Activated T-helper 2 cell treated with anti-CD3 and anti-CD28 coated beads, Interferon-gamma antibody, Interleukin-2, Interleukin-4, amounts not matched to agents 10 μg/mL and 5 μg/mL and 100 μg/mL, durations not matched to agents 14 hours and 24 hours and 36 hours (primary cell): ENCODE results near the gene CMSS1. TPM values are rescaled to one million over a fixed set of nuclear protein-coding genes. Genes with fewer than 3 reads are reported as not detected.
"Not testable (repeated sequence)": the region's sequence is repeated elsewhere in the genome, so short reads cannot be mapped to it uniquely, and the experiment has no call there.

ENCODE experiments used
- DNase-seq: peaks from one replicate; pipeline ENCODE4 v3.0.0; 2021; ENCODE audit warnings: low spot score
- H3K27ac Mint-ChIP-seq: one replicate; pipeline ENCODE4 v1.8.0; 2021; ENCODE audit warnings: mixed read lengths
- H3K27me3 Mint-ChIP-seq: one replicate; pipeline ENCODE4 v1.8.0; 2021; ENCODE audit warnings: low read depth, mixed read lengths
- H3K36me3 Mint-ChIP-seq: one replicate; pipeline ENCODE4 v1.8.0; 2021; ENCODE audit warnings: low read depth, mixed read lengths
- H3K4me1 Mint-ChIP-seq: one replicate; pipeline ENCODE4 v1.8.0; 2021; ENCODE audit warnings: low read depth, mixed read lengths
- H3K4me3 Mint-ChIP-seq: one replicate; pipeline ENCODE4 v1.8.0; 2021; ENCODE audit warnings: low read depth, mild to moderate bottlenecking, moderate library complexity, mixed read lengths
- H3K9me3 Mint-ChIP-seq: one replicate; pipeline ENCODE4 v1.8.0; 2021; ENCODE audit warnings: mixed read lengths
- intact Hi-C: fragments of 100-400 bp; cut with micrococcal nuclease; formaldehyde crosslinking; loops from one replicate; pipeline ENCODE4 v1.15.1; 2023
- total RNA-seq: library from RNA; stranded (reverse); gene quantifications from 2 replicates; pipeline ENCODE4 v1.2.3, GENCODE V29; 2022

Gene CMSS1
- total RNA-seq, 1 donor from 2014 or later, result 138 TPM

GRCh38 chr3:100086401-100086800, 268.7 kb downstream of the CMSS1 start:
- Mint-ChIP-seq H3K4me1 (peaks cover 54% of the 10 kb centered on the region), H3K36me3 (peaks cover 31% of the 10 kb centered on the region), H3K9me3 (no peaks in the 10 kb centered on the region), H3K4me3 (no peak overlapping the region), H3K27me3 (peaks cover 1% of the 10 kb centered on the region), H3K27ac (no peak overlapping the region)
- no peak for DNase-seq
- intact Hi-C loops, result loop anchor here (5.0 kb wide), 2 partner anchors 126 to 254 kb away; no protein-coding TSS in a partner anchor

GRCh38 chr3:100087198-100087597, 269.5 kb downstream of the CMSS1 start:
- peaks cover 51% of the 10 kb centered on the region for H3K4me1 Mint-ChIP-seq
- no peak for DNase-seq
- intact Hi-C loops, result loop anchor here (1.0 to 5.0 kb wide), 3 partner anchors 14 to 255 kb away; no protein-coding TSS in a partner anchor

DNA sequence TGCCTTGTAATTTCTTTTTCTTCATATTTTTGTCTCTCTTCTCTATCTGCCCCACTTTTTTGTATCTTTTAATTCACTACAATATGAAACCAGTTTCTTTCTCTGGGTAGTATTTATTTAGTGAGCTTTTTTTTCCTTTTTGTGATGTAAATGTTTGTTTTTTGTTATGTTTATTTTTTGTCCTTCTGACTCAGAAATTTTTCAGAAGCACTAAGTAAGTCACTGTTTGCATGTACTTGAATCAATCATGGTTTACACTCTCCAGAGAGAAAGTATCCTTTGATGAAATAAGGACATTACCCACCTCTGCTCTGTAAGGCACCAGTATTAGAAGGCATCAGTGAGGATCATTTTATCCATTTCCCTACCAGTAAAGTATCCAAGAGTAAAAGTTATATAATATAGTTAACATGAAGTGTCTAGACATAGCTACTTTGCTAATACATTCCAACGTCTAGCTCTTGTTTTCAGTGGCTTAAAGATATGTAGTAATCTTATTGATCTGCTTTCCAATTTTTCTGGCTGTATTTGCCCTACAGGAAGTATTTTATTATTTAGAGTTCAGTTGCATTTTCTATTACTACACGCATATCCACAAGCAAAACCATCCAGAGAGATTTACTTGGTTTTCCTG, 271.2 kb downstream of the CMSS1 start:
- peaks cover 1% of the 10 kb centered on the region for H3K27me3 Mint-ChIP-seq
- no peak for DNase-seq
- H3K4me3 Mint-ChIP-seq, result peak overlapping the region; percentile 11
- peak overlapping the region; percentile 54 for H3K27ac Mint-ChIP-seq
- H3K9me3 Mint-ChIP-seq, result no peaks in the 10 kb centered on the region
- H3K36me3 Mint-ChIP-seq, result peaks cover 11% of the 10 kb centered on the region
- H3K4me1 Mint-ChIP-seq, result peaks cover 38% of the 10 kb centered on the region
- intact Hi-C loops, result loop anchor here (2.0 to 5.0 kb wide), 3 partner anchors 123 to 257 kb away; no protein-coding TSS in a partner anchor

More at GRCh38 chr3:100087198-100087597, 269.5 kb downstream of the CMSS1 start:
- no peaks in the 10 kb centered on the region for H3K9me3 Mint-ChIP-seq
- no peak overlapping the region for H3K4me3 Mint-ChIP-seq
- peak overlapping the region; percentile 49 for H3K27ac Mint-ChIP-seq
- H3K36me3 Mint-ChIP-seq, result peaks cover 25% of the 10 kb centered on the region
- H3K27me3 Mint-ChIP-seq, result peaks cover 1% of the 10 kb centered on the region

GRCh38 chr3:100089812-100090668, 272.4 kb downstream of the CMSS1 start:
- DNase-seq, result no peak
- peaks cover 1% of the 10 kb centered on the region for H3K27me3 Mint-ChIP-seq
- H3K4me1 Mint-ChIP-seq, result peaks cover 39% of the 10 kb centered on the region
- peaks cover 11% of the 10 kb centered on the region for H3K36me3 Mint-ChIP-seq
- peak overlapping the region; percentile 0 for H3K4me3 Mint-ChIP-seq
- H3K27ac Mint-ChIP-seq, result peak overlapping the region; percentile 52
- intact Hi-C loops, result loop anchor here (1.0 to 5.0 kb wide), 6 partner anchors 15 to 272 kb away; no protein-coding TSS in a partner anchor
- H3K9me3 Mint-ChIP-seq, result no peaks in the 10 kb centered on the region

DNA sequence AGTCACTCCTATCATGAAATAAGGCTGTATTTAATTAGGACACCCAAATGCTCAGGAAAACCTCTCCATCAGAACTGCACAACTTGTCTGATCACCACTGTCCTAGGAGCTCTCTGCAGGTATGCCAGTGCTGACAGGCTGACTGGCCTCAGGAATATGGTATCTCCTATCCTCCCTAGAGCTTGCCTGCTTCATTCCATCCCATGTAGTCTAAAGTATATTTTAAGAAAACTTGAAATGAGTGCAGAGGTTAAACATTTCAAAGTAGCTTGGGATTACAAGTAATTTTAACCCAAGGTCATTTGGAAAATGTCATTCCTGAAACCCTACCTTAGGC, 273.0 kb downstream of the CMSS1 start:
- no peak for DNase-seq
- Mint-ChIP-seq H3K36me3 (peaks cover 10% of the 10 kb centered on the region), H3K27ac (no peak overlapping the region), H3K4me1 (peaks cover 39% of the 10 kb centered on the region), H3K27me3 (peaks cover 1% of the 10 kb centered on the region), H3K9me3 (no peaks in the 10 kb centered on the region), H3K4me3 (no peak overlapping the region)
- intact Hi-C loops, result loop anchor here (1.0 to 2.0 kb wide), 3 partner anchors 14 to 272 kb away; no protein-coding TSS in a partner anchor

GRCh38 chr3:100093831-100094230, 276.2 kb downstream of the CMSS1 start:
- intact Hi-C loops, result no loop called here
- Mint-ChIP-seq H3K36me3 (peaks cover 3% of the 10 kb centered on the region), H3K27ac (no peak overlapping the region), H3K4me1 (peaks cover 38% of the 10 kb centered on the region), H3K4me3 (no peak overlapping the region), H3K27me3 (no peaks in the 10 kb centered on the region), H3K9me3 (no peaks in the 10 kb centered on the region)
- no peak for DNase-seq

GRCh38 chr3:100096286-100096685, 278.6 kb downstream of the CMSS1 start:
- H3K9me3 Mint-ChIP-seq, H3K27me3 Mint-ChIP-seq, intact Hi-C loops: not testable (repeated sequence)

GRCh38 chr3:100096866-100097265, 279.2 kb downstream of the CMSS1 start:
- H3K27me3 Mint-ChIP-seq, result no peaks in the 10 kb centered on the region
- no peaks in the 10 kb centered on the region for H3K9me3 Mint-ChIP-seq
- no peak for DNase-seq
- intact Hi-C loops, result no loop called here
- H3K36me3 Mint-ChIP-seq, result peaks cover 12% of the 10 kb centered on the region
- H3K27ac Mint-ChIP-seq, result no peak overlapping the region
- H3K4me1 Mint-ChIP-seq, result peaks cover 18% of the 10 kb centered on the region
- H3K4me3 Mint-ChIP-seq, result no peak overlapping the region

More at GRCh38 chr3:100096286-100096685, 278.6 kb downstream of the CMSS1 start:
- peaks cover 11% of the 10 kb centered on the region for H3K36me3 Mint-ChIP-seq
- not testable (repeated sequence) for H3K27ac Mint-ChIP-seq, H3K4me3 Mint-ChIP-seq, DNase-seq
- H3K4me1 Mint-ChIP-seq, result peaks cover 18% of the 10 kb centered on the region

DNA sequence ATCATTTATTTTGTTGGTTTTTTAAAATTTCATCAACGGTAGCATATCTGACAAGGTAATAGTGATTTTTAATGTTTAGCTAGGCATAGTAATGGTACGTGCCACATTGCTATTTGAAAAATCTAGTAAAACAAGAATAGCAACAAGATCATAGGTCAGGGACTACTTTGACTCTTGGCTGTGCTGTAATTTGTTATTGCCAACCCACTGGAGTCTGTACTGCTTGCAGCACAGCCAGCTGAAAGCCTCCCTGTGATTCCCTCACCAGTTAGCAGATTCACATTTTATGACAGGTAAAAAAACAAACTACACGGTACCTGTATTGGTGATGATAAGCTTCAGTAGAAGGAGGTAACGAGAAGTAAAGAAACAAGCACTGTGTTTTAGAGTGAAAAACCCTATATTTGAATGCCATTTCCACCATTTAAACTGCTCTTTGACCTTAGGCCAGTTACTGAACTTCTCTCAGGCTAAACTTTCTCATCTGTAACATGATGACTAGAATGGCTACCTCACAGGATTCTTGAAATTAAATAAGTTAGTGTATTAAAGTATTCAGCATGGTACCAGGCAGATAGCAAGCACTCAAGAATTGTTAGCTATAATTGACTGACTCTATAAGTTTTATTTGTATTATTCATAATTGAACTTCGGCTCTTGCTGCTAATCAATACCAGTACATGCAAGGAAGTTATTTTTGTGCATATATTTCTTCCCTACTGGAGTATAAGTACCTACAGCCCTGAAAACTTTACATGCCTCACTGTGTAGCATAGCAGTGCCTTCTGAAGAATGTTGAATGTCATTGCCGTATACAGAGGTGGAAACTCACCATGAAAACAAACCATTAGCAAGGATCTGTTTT, 280.5 kb downstream of the CMSS1 start:
- H3K9me3 Mint-ChIP-seq, result no peaks in the 10 kb centered on the region
- H3K36me3 Mint-ChIP-seq, result peaks cover 19% of the 10 kb centered on the region
- no peak overlapping the region for H3K27ac Mint-ChIP-seq
- no peaks in the 10 kb centered on the region for H3K27me3 Mint-ChIP-seq
- H3K4me1 Mint-ChIP-seq, result peaks cover 22% of the 10 kb centered on the region
- no peak for DNase-seq
- no peak overlapping the region for H3K4me3 Mint-ChIP-seq
- intact Hi-C loops, result no loop called here

GRCh38 chr3:100098784-100099070, 281.1 kb downstream of the CMSS1 start:
- H3K4me1 Mint-ChIP-seq, result peaks cover 27% of the 10 kb centered on the region
- intact Hi-C loops, result no loop called here
- H3K4me3 Mint-ChIP-seq, result no peak overlapping the region
- H3K36me3 Mint-ChIP-seq, result peaks cover 25% of the 10 kb centered on the region
- DNase-seq, result no peak
- no peaks in the 10 kb centered on the region for H3K27me3 Mint-ChIP-seq
- H3K9me3 Mint-ChIP-seq, result no peaks in the 10 kb centered on the region
- no peak overlapping the region for H3K27ac Mint-ChIP-seq

DNA sequence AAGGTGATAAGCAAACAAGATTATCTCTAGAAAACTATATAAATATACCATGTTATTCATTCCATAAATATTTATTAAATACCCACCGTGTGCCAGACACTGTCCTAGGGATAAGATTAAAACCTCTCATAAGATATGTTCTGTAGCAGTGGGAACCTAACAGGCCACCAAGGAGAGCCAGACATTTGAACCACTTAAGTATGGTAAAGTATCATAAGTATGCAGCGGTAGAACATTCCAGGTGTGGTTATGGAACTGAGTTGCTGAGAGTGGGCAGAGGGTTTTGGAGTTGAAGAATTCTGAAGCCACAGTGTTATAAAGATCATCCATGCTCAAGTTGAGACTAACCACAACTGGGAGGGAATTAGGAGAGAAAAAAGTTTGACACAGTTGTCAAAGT, 282.0 kb downstream of the CMSS1 start:
- Mint-ChIP-seq H3K27me3 (no peaks in the 10 kb centered on the region), H3K9me3 (no peaks in the 10 kb centered on the region), H3K4me1 (peaks cover 32% of the 10 kb centered on the region), H3K36me3 (peaks cover 33% of the 10 kb centered on the region), H3K27ac (no peak overlapping the region), H3K4me3 (no peak overlapping the region)
- no peak for DNase-seq
- intact Hi-C loops, result no loop called here

GRCh38 chr3:100100425-100100824, 282.8 kb downstream of the CMSS1 start:
- no peaks in the 10 kb centered on the region for H3K9me3 Mint-ChIP-seq
- H3K27me3 Mint-ChIP-seq, result no peaks in the 10 kb centered on the region
- H3K4me3 Mint-ChIP-seq, result no peak overlapping the region
- no peak overlapping the region for H3K27ac Mint-ChIP-seq
- H3K4me1 Mint-ChIP-seq, result peaks cover 40% of the 10 kb centered on the region
- intact Hi-C loops, result no loop called here
- H3K36me3 Mint-ChIP-seq, result peaks cover 38% of the 10 kb centered on the region
- DNase-seq, result no peak
